GM23338 (cell line): Measurements from ENCODE around the gene LAMA1. TPM values are rescaled to one million over a fixed set of nuclear protein-coding genes. Genes with fewer than 3 reads are reported as not detected.

Source experiments
- ATAC-seq: fragments of 200-7000 bp; cut with Tn5 transposase; 3 replicates; pipeline ENCODE4 v1.9.1; 2020
- DNase-seq: peaks from one replicate; pipeline ENCODE4 v3.0.0-alpha.2; 2015; ENCODE audit warnings: low spot score
- H2AFZ ChIP-seq: fragments of 200-600 bp; sonication (generic); 2 replicates; pipeline ENCODE4 v1.8.0; 2016; ENCODE audit warnings: antibody characterized with exemption, mild to moderate bottlenecking, moderate library complexity
- H3F3A ChIP-seq: fragments of 200-600 bp; sonication (generic); replicated peaks from 2 replicates; pipeline ENCODE4 v1.8.0; 2017; ENCODE audit warnings: antibody characterized with exemption, mixed run types, low read depth
- H3K27ac ChIP-seq: fragments of 200-600 bp; sonication (generic); 2 replicates; pipeline ENCODE4 v1.6.1; 2016; ENCODE audit warnings: low read depth
- H3K27me3 ChIP-seq: fragments of 200-600 bp; sonication (generic); 2 replicates; pipeline ENCODE4 v1.8.0; 2016; ENCODE audit warnings: mild to moderate bottlenecking, mixed run types, moderate library complexity; ENCODE audit not compliant: insufficient read depth
- H3K36me3 ChIP-seq: fragments of 200-600 bp; sonication (generic); 2 replicates; pipeline ENCODE4 v1.8.0; 2016; ENCODE audit warnings: mild to moderate bottlenecking; ENCODE audit not compliant: insufficient read depth
- H3K4me1 ChIP-seq: fragments of 200-600 bp; sonication (generic); 2 replicates; pipeline ENCODE4 v1.8.0; 2016; ENCODE audit warnings: mild to moderate bottlenecking, moderate library complexity; ENCODE audit not compliant: insufficient read depth
- H3K4me2 ChIP-seq: fragments of 200-600 bp; sonication (generic); 2 replicates; pipeline ENCODE4 v1.7.1; 2017; ENCODE audit warnings: mixed run types
- H3K4me3 ChIP-seq: fragments of 200-600 bp; sonication (generic); 2 replicates; pipeline ENCODE4 v1.6.1; 2016; ENCODE audit warnings: mixed run types
- H3K79me2 ChIP-seq: fragments of 200-600 bp; sonication (generic); replicated peaks from 2 replicates; pipeline ENCODE4 v1.8.0; 2017; ENCODE audit warnings: mild to moderate bottlenecking; ENCODE audit not compliant: insufficient read depth
- H3K9me2 ChIP-seq: fragments of 200-600 bp; sonication (generic); 2 replicates; pipeline ENCODE4 v1.8.0; 2017; ENCODE audit not compliant: insufficient read depth
- H4K20me1 ChIP-seq: fragments of 200-600 bp; sonication (generic); replicated peaks from 2 replicates; pipeline ENCODE4 v1.8.0; 2017; ENCODE audit warnings: mild to moderate bottlenecking; ENCODE audit not compliant: insufficient read depth
- H3K27ac Mint-ChIP-seq: 2 replicates; pipeline ENCODE4 v1.8.0; 2020; ENCODE audit warnings: inconsistent platforms, mild to moderate bottlenecking, moderate library complexity, mixed read lengths
- H3K27me3 Mint-ChIP-seq: 3 replicates; pipeline ENCODE4 v1.8.0; 2022; ENCODE audit warnings: low read depth, mild to moderate bottlenecking, moderate library complexity, mixed read lengths, inconsistent platforms; ENCODE audit not compliant: insufficient read depth, poor library complexity
- H3K36me3 Mint-ChIP-seq: 3 replicates; pipeline ENCODE4 v1.8.0; 2021; ENCODE audit warnings: low read depth, mild to moderate bottlenecking, inconsistent platforms, moderate library complexity, mixed read lengths
- H3K4me1 Mint-ChIP-seq: 3 replicates; pipeline ENCODE4 v1.8.0; 2020; ENCODE audit warnings: mild to moderate bottlenecking, inconsistent platforms, mixed read lengths
- H3K4me3 Mint-ChIP-seq: 3 replicates; pipeline ENCODE4 v1.8.0; 2021; ENCODE audit warnings: moderate library complexity, mild to moderate bottlenecking, inconsistent platforms, mixed read lengths
- H3K9me3 Mint-ChIP-seq: 3 replicates; pipeline ENCODE4 v1.8.0; 2020; ENCODE audit warnings: moderate library complexity, mild to moderate bottlenecking, inconsistent platforms, mixed read lengths
- CREB1 ChIP-seq: fragments of 250-450 bp; sonication (Bioruptor Pico); IDR thresholded peaks from 2 replicates; pipeline ENCODE4 v1.5.0; 2020; ENCODE audit warnings: low read depth, mild to moderate bottlenecking, moderate library complexity
- EZH2 ChIP-seq: fragments of 200-600 bp; sonication (generic); IDR thresholded peaks from one replicate; pipeline ENCODE4 v1.8.0; 2017; ENCODE audit warnings: antibody characterized with exemption, mild to moderate bottlenecking, low read depth; ENCODE audit not compliant: unreplicated experiment
- EZH2phosphoT487 ChIP-seq: fragments of 200-600 bp; sonication (generic); IDR thresholded peaks from one replicate; pipeline ENCODE4 v1.8.1; 2018; ENCODE audit warnings: antibody characterized with exemption; ENCODE audit not compliant: unreplicated experiment
- JUNB ChIP-seq: IDR thresholded peaks from one replicate; pipeline ENCODE4 v1.6.1; 2016; ENCODE audit warnings: antibody characterized with exemption; ENCODE audit not compliant: unreplicated experiment
- NANOG ChIP-seq: IDR thresholded peaks from 2 replicates; pipeline ENCODE4 v1.6.1; 2016; ENCODE audit warnings: antibody characterized with exemption, borderline replicate concordance
- STAT1 ChIP-seq: IDR thresholded peaks from one replicate; pipeline ENCODE4 v1.6.1; 2016; ENCODE audit warnings: antibody characterized with exemption; ENCODE audit not compliant: unreplicated experiment
- ZNF114 ChIP-seq: fragments of 250-450 bp; sonication (Bioruptor Pico); IDR thresholded peaks from 2 replicates; pipeline ENCODE4 v1.5.0; 2020; ENCODE audit warnings: mild to moderate bottlenecking, moderate library complexity
- polyA plus RNA-seq: library from polyadenylated mRNA; unstranded; fragments of >200 nt; fragmentation: Nextera tagmentation; extraction: Ambion mirVana; gene quantifications from 2 replicates; pipeline ENCODE4 v1.2.1, GENCODE V29; 2016
- total RNA-seq: library from RNA; depleted of rRNA; stranded (reverse); fragments of >200 nt; shearing (Covaris generic); gene quantifications from 2 replicates; pipeline ENCODE4 v1.2.3, GENCODE V29; 2014
- TF ChIP-seq, protein P1 (sequence below): IDR thresholded peaks from one replicate; pipeline ENCODE4 v1.6.1; 2018; ENCODE audit warnings: antibody characterized with exemption; ENCODE audit not compliant: unreplicated experiment
- TF ChIP-seq, protein P2 (sequence below): fragments of 250-450 bp; sonication (Bioruptor Pico); IDR thresholded peaks from 2 replicates; pipeline ENCODE4 v1.5.0; 2020; ENCODE audit warnings: mild to moderate bottlenecking, moderate library complexity

LAMA1 gene
- total and polyA plus RNA-seq, 2 experiments from 2014 or later = 14.8 to 52.3 TPM

DNA sequence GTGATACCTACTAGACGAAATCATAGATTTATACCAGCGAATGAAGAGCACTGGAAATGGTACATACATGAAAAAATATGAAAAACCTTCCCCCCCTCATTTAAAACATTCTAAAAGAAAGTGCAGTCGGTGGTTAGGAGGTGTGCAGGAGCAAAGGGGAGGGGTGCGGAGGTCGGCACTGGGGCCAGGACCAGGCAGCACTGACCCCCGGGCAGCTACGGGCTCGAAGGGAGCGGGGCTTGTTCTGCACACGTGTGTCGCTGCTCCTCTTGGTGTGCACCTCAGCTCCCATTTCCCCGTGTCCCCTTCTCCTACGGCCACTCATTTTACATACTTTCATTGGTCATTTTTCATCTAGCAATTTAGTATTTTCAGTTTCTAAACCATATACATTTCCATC, 89.0 kb downstream of the LAMA1 start:
- H3K4me3 ChIP-seq = no peak overlapping the region
- no peak overlapping the region for H3K27ac Mint-ChIP-seq
- no peaks in the 10 kb centered on the region for H3K79me2 ChIP-seq
- H4K20me1 ChIP-seq = no peaks in the 10 kb centered on the region
- DNase-seq = no peak
- no peak overlapping the region for H3K4me2 ChIP-seq
- no peaks in the 10 kb centered on the region for H3K9me2 ChIP-seq
- H3F3A ChIP-seq = no peaks in the 10 kb centered on the region
- H3K27me3 ChIP-seq = no peaks in the 10 kb centered on the region
- H3K4me1 ChIP-seq = no peaks in the 10 kb centered on the region
- no peaks in the 10 kb centered on the region for H3K27me3 Mint-ChIP-seq
- H3K36me3 ChIP-seq = no peaks in the 10 kb centered on the region
- no peak overlapping the region for H3K27ac ChIP-seq
- no peak for ATAC-seq
- no peak for TF ChIP-seq EZH2phosphoT487
- no peak for TF ChIP-seq EZH2
- TF ChIP-seq ZNF114 (CRISPR knock-in tag) = no peak
- TF ChIP-seq, protein P1, sequence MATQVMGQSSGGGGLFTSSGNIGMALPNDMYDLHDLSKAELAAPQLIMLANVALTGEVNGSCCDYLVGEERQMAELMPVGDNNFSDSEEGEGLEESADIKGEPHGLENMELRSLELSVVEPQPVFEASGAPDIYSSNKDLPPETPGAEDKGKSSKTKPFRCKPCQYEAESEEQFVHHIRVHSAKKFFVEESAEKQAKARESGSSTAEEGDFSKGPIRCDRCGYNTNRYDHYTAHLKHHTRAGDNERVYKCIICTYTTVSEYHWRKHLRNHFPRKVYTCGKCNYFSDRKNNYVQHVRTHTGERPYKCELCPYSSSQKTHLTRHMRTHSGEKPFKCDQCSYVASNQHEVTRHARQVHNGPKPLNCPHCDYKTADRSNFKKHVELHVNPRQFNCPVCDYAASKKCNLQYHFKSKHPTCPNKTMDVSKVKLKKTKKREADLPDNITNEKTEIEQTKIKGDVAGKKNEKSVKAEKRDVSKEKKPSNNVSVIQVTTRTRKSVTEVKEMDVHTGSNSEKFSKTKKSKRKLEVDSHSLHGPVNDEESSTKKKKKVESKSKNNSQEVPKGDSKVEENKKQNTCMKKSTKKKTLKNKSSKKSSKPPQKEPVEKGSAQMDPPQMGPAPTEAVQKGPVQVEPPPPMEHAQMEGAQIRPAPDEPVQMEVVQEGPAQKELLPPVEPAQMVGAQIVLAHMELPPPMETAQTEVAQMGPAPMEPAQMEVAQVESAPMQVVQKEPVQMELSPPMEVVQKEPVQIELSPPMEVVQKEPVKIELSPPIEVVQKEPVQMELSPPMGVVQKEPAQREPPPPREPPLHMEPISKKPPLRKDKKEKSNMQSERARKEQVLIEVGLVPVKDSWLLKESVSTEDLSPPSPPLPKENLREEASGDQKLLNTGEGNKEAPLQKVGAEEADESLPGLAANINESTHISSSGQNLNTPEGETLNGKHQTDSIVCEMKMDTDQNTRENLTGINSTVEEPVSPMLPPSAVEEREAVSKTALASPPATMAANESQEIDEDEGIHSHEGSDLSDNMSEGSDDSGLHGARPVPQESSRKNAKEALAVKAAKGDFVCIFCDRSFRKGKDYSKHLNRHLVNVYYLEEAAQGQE = no peak
- H3K9me3 Mint-ChIP-seq = no peaks in the 10 kb centered on the region
- no peak overlapping the region for H2AFZ ChIP-seq
- no peaks in the 10 kb centered on the region for H3K4me1 Mint-ChIP-seq
- H3K36me3 Mint-ChIP-seq = peaks cover 19% of the 10 kb centered on the region
- no peak overlapping the region for H3K4me3 Mint-ChIP-seq

DNA sequence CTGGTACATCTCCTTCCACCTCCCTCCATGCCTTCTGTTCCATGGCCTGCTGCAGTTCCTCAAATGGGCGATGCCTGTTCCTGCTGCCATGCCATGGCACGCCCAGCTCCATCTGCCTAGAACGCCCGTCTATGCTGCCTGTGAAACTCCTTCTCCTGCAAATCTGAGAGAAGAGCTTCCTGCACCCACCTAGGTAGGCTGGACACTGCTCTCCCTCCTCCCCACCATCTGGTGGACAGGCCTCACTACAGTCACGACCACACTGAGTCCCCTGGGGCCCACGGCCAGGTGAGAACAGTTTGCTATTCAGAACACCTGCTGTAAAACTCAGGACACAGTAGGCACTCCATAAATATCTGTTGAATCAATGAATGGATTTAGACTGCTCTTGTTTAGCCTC, 92.4 kb downstream of the LAMA1 start:
- no peaks in the 10 kb centered on the region for H3K36me3 ChIP-seq
- 0 out of 3 replicates have a peak, but pooled peaks cover 3% of the 10 kb centered on the region for H3K4me1 Mint-ChIP-seq
- H3K9me3 Mint-ChIP-seq = no peaks in the 10 kb centered on the region
- H3K27ac ChIP-seq = no peak overlapping the region
- no peak overlapping the region for H3K4me3 Mint-ChIP-seq
- peaks cover 3% of the 10 kb centered on the region for H3K27me3 Mint-ChIP-seq
- no peaks in the 10 kb centered on the region for H4K20me1 ChIP-seq
- no peaks in the 10 kb centered on the region for H3F3A ChIP-seq
- H3K4me2 ChIP-seq = no peak overlapping the region
- H3K4me1 ChIP-seq = no peaks in the 10 kb centered on the region
- no peaks in the 10 kb centered on the region for H3K27me3 ChIP-seq
- H3K79me2 ChIP-seq = no peaks in the 10 kb centered on the region
- H2AFZ ChIP-seq = no peak overlapping the region
- no peaks in the 10 kb centered on the region for H3K9me2 ChIP-seq
- ATAC-seq (no peak), DNase-seq (no peak)
- H3K27ac Mint-ChIP-seq = no peak overlapping the region
- no peak overlapping the region for H3K4me3 ChIP-seq
- peaks cover 28% of the 10 kb centered on the region for H3K36me3 Mint-ChIP-seq
- TF ChIP-seq ZNF114 (CRISPR knock-in tag) (no peak), JUNB (no peak), CREB1 (no peak), NANOG (no peak), STAT1 (no peak)
- TF ChIP-seq, protein P2, sequence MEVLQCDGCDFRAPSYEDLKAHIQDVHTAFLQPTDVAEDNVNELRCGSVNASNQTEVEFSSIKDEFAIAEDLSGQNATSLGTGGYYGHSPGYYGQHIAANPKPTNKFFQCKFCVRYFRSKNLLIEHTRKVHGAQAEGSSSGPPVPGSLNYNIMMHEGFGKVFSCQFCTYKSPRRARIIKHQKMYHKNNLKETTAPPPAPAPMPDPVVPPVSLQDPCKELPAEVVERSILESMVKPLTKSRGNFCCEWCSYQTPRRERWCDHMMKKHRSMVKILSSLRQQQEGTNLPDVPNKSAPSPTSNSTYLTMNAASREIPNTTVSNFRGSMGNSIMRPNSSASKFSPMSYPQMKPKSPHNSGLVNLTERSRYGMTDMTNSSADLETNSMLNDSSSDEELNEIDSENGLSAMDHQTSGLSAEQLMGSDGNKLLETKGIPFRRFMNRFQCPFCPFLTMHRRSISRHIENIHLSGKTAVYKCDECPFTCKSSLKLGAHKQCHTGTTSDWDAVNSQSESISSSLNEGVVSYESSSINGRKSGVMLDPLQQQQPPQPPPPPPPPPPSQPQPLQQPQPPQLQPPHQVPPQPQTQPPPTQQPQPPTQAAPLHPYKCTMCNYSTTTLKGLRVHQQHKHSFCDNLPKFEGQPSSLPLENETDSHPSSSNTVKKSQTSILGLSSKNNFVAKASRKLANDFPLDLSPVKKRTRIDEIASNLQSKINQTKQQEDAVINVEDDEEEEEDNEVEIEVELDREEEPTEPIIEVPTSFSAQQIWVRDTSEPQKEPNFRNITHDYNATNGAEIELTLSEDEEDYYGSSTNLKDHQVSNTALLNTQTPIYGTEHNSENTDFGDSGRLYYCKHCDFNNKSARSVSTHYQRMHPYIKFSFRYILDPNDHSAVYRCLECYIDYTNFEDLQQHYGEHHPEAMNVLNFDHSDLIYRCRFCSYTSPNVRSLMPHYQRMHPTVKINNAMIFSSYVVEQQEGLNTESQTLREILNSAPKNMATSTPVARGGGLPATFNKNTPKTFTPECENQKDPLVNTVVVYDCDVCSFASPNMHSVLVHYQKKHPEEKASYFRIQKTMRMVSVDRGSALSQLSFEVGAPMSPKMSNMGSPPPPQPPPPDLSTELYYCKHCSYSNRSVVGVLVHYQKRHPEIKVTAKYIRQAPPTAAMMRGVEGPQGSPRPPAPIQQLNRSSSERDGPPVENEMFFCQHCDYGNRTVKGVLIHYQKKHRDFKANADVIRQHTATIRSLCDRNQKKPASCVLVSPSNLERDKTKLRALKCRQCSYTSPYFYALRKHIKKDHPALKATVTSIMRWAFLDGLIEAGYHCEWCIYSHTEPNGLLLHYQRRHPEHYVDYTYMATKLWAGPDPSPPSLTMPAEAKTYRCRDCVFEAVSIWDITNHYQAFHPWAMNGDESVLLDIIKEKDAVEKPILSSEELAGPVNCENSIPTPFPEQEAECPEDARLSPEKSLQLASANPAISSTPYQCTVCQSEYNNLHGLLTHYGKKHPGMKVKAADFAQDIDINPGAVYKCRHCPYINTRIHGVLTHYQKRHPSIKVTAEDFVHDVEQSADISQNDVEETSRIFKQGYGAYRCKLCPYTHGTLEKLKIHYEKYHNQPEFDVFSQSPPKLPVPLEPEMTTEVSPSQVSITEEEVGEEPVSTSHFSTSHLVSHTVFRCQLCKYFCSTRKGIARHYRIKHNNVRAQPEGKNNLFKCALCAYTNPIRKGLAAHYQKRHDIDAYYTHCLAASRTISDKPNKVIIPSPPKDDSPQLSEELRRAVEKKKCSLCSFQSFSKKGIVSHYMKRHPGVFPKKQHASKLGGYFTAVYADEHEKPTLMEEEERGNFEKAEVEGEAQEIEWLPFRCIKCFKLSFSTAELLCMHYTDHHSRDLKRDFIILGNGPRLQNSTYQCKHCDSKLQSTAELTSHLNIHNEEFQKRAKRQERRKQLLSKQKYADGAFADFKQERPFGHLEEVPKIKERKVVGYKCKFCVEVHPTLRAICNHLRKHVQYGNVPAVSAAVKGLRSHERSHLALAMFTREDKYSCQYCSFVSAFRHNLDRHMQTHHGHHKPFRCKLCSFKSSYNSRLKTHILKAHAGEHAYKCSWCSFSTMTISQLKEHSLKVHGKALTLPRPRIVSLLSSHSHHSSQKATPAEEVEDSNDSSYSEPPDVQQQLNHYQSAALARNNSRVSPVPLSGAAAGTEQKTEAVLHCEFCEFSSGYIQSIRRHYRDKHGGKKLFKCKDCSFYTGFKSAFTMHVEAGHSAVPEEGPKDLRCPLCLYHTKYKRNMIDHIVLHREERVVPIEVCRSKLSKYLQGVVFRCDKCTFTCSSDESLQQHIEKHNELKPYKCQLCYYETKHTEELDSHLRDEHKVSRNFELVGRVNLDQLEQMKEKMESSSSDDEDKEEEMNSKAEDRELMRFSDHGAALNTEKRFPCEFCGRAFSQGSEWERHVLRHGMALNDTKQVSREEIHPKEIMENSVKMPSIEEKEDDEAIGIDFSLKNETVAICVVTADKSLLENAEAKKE (CRISPR knock-in tag) = no peak
- TF ChIP-seq, protein P1 = no peak
